Hepatocyte (in vitro differentiated cells): ENCODE measurements around the gene SLMAP. TPM values are rescaled to one million over a fixed set of nuclear protein-coding genes. Genes with fewer than 3 reads are reported as not detected.
A peak's percentile ranks its signal among the peaks of the same experiment; 100 is the strongest.

ENCODE experiments used
- DNase-seq: peaks from one replicate; pipeline ENCODE4 v3.0.0-alpha.2; 2016; ENCODE audit warnings: low spot score
- H2AFZ ChIP-seq: fragments of 200-600 bp; sonication (generic); 2 replicates; pipeline ENCODE4 v1.6.0; 2016; ENCODE audit warnings: antibody characterized with exemption, mild to moderate bottlenecking
- H3K27ac ChIP-seq: fragments of 200-600 bp; sonication (generic); 2 replicates; pipeline ENCODE4 v1.5.1; 2016; ENCODE audit warnings: mild to moderate bottlenecking
- H3K27me3 ChIP-seq: fragments of 200-600 bp; sonication (generic); 2 replicates; pipeline ENCODE4 v1.6.1; 2016
- H3K36me3 ChIP-seq: fragments of 200-600 bp; sonication (generic); replicated peaks from 2 replicates; pipeline ENCODE4 v1.5.1; 2016; ENCODE audit warnings: low read depth; ENCODE audit not compliant: insufficient read depth
- H3K4me1 ChIP-seq: fragments of 200-600 bp; sonication (generic); 2 replicates; pipeline ENCODE4 v1.5.1; 2016; ENCODE audit warnings: mild to moderate bottlenecking, moderate library complexity; ENCODE audit not compliant: insufficient read depth
- H3K4me2 ChIP-seq: fragments of 200-600 bp; sonication (generic); 2 replicates; pipeline ENCODE4 v1.6.0; 2016
- H3K4me3 ChIP-seq: fragments of 200-600 bp; sonication (generic); 2 replicates; pipeline ENCODE4 v1.5.1; 2016; ENCODE audit warnings: mild to moderate bottlenecking
- H3K79me2 ChIP-seq: fragments of 200-600 bp; sonication (generic); 2 replicates; pipeline ENCODE4 v1.6.0; 2017; ENCODE audit warnings: mild to moderate bottlenecking
- H3K9me2 ChIP-seq: fragments of 200-600 bp; sonication (generic); replicated peaks from 2 replicates; pipeline ENCODE4 v1.6.0; 2017; ENCODE audit warnings: mild to moderate bottlenecking; ENCODE audit not compliant: insufficient read depth
- H3K9me3 ChIP-seq: fragments of 200-600 bp; sonication (generic); 2 replicates; pipeline ENCODE4 v1.5.1; 2016; ENCODE audit warnings: low read depth, mild to moderate bottlenecking
- H4K20me1 ChIP-seq: fragments of 200-600 bp; sonication (generic); 2 replicates; pipeline ENCODE4 v1.6.0; 2016; ENCODE audit warnings: mild to moderate bottlenecking; ENCODE audit not compliant: insufficient read depth, poor library complexity, severe bottlenecking
- CTCF ChIP-seq: fragments of 200-600 bp; sonication (generic); IDR thresholded peaks from 2 replicates; pipeline ENCODE4 v1.5.1; 2016; ENCODE audit warnings: antibody characterized with exemption, mild to moderate bottlenecking; ENCODE audit not compliant: poor library complexity
- EZH2 ChIP-seq: fragments of 200-600 bp; sonication (generic); IDR thresholded peaks from 2 replicates; pipeline ENCODE4 v1.6.1; 2016; ENCODE audit warnings: antibody characterized with exemption, mild to moderate bottlenecking, borderline replicate concordance
- EZH2phosphoT487 ChIP-seq: fragments of 200-600 bp; sonication (generic); IDR thresholded peaks from one replicate; pipeline ENCODE4 v1.6.1; 2018; ENCODE audit warnings: antibody characterized with exemption, mild to moderate bottlenecking, low read depth, moderate library complexity; ENCODE audit not compliant: unreplicated experiment, severe bottlenecking
- WGBS: methylation state at CpG from one replicate; pipeline ENCODE4 v1.1.6; 2016; ENCODE audit warnings: low lambda C conversion rate; ENCODE audit errors: missing lambda C conversion rate; 5-methylcytosine and 5-hydroxymethylcytosine counted together
- polyA plus RNA-seq: library from polyadenylated mRNA; unstranded; fragments of >200 nt; fragmentation: Nextera tagmentation; extraction: Ambion mirVana; gene quantifications from 2 replicates; pipeline ENCODE4 v1.2.1, GENCODE V29; 2016
- total RNA-seq: library from RNA; depleted of rRNA; stranded (reverse); fragments of >200 nt; gene quantifications from 2 replicates; pipeline ENCODE4 v1.2.3, GENCODE V29; 2014

The SLMAP gene
- total and polyA plus RNA-seq, 2 experiments from 2014 or later = 22.8 to 46.0 TPM

- Histone ChIP-seq H3K27me3 (no peaks in the 10 kb centered on the region), H3K79me2 (no peaks in the 10 kb centered on the region), H3K27ac (no peak overlapping the region), H3K9me2 (no peaks in the 10 kb centered on the region), H4K20me1 (no peaks in the 10 kb centered on the region), H3K9me3 (no peaks in the 10 kb centered on the region), H3K4me1 (peaks cover 62% of the 10 kb centered on the region), H2AFZ (no peak overlapping the region), H3K4me2 (no peak overlapping the region), H3K4me3 (no peak overlapping the region), H3K36me3 (no peaks in the 10 kb centered on the region)
- WGBS = 51% methylated on average over 5 of the region's 5 CpGs
- DNase-seq = no peak
- TF ChIP-seq EZH2 (no peak), EZH2phosphoT487 (no peak)
Observed at GRCh38 chr3:57946970-57947381, 190.9 kb downstream of the SLMAP start.

- H3K36me3 ChIP-seq = no peaks in the 10 kb centered on the region
- H3K79me2 ChIP-seq = no peaks in the 10 kb centered on the region
- H3K27me3 ChIP-seq = no peaks in the 10 kb centered on the region
- no peak overlapping the region for H3K4me2 ChIP-seq
- H3K27ac ChIP-seq = peak overlapping the region; percentile 39
- no peak for DNase-seq
- no peak for TF ChIP-seq EZH2phosphoT487
- TF ChIP-seq EZH2 = no peak
- TF ChIP-seq CTCF = no peak
- H3K4me3 ChIP-seq = no peak overlapping the region
- no peaks in the 10 kb centered on the region for H4K20me1 ChIP-seq
- H2AFZ ChIP-seq = no peak overlapping the region
- no peaks in the 10 kb centered on the region for H3K9me2 ChIP-seq
- H3K4me1 ChIP-seq = peaks cover 57% of the 10 kb centered on the region
- no peaks in the 10 kb centered on the region for H3K9me3 ChIP-seq
- WGBS = 63% methylated on average over 12 of the region's 12 CpGs
Observed at GRCh38 chr3:57948080-57948671, 192.1 kb downstream of the SLMAP start.

- H3K4me1 ChIP-seq = peaks cover 50% of the 10 kb centered on the region
- DNase-seq = no peak
- TF ChIP-seq CTCF (no peak), EZH2phosphoT487 (no peak), EZH2 (no peak)
- no peaks in the 10 kb centered on the region for H3K36me3 ChIP-seq
- no peaks in the 10 kb centered on the region for H4K20me1 ChIP-seq
- no peaks in the 10 kb centered on the region for H3K9me3 ChIP-seq
- 70% methylated on average over 9 of the region's 9 CpGs for WGBS
- H2AFZ ChIP-seq = no peak overlapping the region
- no peaks in the 10 kb centered on the region for H3K9me2 ChIP-seq
- no peaks in the 10 kb centered on the region for H3K27me3 ChIP-seq
- no peak overlapping the region for H3K4me2 ChIP-seq
- no peak overlapping the region for H3K4me3 ChIP-seq
- peak overlapping the region; percentile 39 for H3K27ac ChIP-seq
- no peaks in the 10 kb centered on the region for H3K79me2 ChIP-seq
Observed at GRCh38 chr3:57948781-57949242, 192.7 kb downstream of the SLMAP start.

- H3K4me2 ChIP-seq = no peak overlapping the region
Observed at GRCh38 chr3:57949344-57949743, 193.2 kb downstream of the SLMAP start.

More at GRCh38 chr3:57949344-57949743, 193.2 kb downstream of the SLMAP start:
- H3K4me1 ChIP-seq = peaks cover 45% of the 10 kb centered on the region
- 92% methylated on average over 5 of the region's 5 CpGs for WGBS
- H3K9me2 ChIP-seq = no peaks in the 10 kb centered on the region
- H3K36me3 ChIP-seq = no peaks in the 10 kb centered on the region
- no peak overlapping the region for H3K4me3 ChIP-seq
- no peaks in the 10 kb centered on the region for H3K27me3 ChIP-seq
- H3K27ac ChIP-seq = no peak overlapping the region
- no peaks in the 10 kb centered on the region for H3K79me2 ChIP-seq
- no peaks in the 10 kb centered on the region for H4K20me1 ChIP-seq
- no peak overlapping the region for H2AFZ ChIP-seq
- DNase-seq = no peak
- no peaks in the 10 kb centered on the region for H3K9me3 ChIP-seq
- TF ChIP-seq EZH2phosphoT487 (no peak), CTCF (no peak), EZH2 (no peak)
